ENCODE results near the gene CDC27.

- TF ChIP-seq CTCF (conservative IDR thresholded peaks at IDR 0.05; ENCODE audit: low read length) (no peak), EZH2phosphoT487 (IDR thresholded peaks at IDR 0.05; ENCODE audit: borderline replicate concordance, low read depth, low read length) (no peak)
Measured at GRCh38 chr17:47159315-47159714, 29.8 kb downstream of the CDC27 start.

Data from OCI-LY7 (cell line).